ENCODE data around the gene SP140.
"Not testable (repeated sequence)": the region's sequence is repeated elsewhere in the genome, so short reads cannot be mapped to it uniquely, and the experiment has no call there.

SP140 gene

DNA sequence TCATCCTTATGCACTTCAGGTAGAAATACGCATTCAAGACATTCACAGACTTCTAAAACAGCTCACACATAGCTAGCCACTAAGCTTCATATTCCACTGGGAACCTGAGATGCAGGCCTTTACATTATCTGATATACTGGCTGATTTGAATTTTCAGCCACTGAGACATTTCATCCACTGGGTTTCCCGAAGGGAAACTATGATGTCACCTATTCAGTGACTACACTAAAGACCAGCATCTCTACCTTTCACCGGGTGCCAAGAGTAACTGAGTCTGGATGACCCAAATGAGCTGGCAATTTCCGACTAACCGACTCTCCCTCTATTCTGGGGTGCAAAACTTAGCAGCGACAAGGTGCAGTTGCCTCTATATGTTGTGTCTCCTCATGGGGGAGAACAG, 69.7 kb downstream of the SP140 start:
- no peak for DNase-seq

DNA sequence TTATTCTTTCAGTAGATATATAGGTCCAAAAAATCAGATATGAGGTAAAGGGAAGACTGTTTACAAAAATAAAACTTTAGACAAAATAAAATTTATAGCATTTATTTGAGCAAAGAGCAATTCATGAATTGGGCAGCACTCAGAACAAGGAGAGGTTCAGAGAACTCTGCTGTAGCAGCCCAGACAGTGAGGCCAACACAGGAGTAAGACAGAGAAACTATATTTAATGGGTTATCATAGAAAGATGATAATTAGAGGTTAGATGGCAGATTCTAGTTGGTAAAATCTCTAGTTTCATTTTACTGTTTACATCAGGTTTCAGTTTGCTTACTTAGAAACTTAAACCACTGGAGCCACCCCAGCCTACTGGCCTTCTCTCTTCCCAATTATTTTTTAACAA, 71.4 kb downstream of the SP140 start:
- no peak for DNase-seq

DNA sequence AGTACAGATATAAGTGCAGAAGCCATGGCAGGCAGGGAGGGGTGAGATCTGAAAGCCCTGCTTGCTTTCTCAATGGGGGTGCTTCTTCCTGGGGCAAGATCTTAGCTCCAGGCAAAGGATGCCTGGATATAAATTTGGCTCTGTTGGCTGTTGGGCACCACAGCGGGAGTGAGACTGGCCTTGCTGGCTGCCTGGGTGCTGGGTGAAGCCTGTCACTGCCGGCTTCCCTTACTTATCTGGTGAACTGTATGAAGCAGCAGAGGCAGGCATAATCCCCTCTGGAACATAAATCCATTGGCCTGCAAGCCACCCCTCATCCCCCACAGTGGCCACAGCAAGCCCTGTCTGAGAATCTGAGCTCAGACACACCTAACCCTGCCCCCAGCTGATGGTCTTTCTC, 74.1 kb downstream of the SP140 start:
- DNase-seq = no peak

DNA sequence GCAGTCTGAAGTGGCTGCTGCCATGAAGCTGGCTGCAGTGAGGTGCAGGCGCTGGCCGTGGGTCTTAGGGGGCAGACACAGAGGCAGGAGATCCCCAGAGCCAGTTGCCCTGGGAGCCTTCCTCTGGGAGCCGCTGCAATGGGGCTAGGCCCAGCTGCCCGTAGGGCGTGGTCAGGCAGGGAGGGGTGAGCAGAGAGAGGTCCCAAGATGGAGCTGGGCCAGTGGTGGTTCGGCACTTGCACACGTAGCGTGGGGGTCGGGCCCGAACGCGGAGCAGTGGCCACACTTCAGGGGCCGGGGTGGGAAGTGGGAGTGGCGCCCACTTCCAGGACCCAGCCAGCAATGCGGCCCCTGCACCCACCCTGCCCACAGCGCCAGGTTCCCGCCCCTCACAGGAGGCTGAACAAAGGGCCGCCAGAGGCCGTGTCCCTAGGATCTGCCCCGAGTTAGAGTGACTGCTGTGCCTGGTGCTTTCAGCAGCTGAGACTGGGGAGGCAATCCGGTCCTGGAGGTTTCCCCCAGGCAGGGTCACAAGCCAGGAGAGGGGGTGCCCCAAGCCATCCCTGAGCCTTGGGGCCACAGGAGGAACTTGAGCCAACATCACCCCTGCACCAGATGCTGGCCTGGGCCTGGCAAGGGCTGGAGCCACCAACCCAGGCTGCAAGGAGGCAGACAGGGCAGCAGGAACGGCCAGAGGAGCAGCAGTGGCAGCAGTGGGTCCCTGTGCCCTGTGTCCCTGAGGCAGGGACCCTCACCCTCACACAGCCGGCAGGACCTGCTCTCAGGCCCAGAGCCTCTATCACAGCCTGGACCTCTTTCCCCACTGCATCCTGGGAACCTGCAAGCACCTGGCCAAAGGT, 80.1 kb downstream of the SP140 start:
- DNase-seq = no peak

DNA sequence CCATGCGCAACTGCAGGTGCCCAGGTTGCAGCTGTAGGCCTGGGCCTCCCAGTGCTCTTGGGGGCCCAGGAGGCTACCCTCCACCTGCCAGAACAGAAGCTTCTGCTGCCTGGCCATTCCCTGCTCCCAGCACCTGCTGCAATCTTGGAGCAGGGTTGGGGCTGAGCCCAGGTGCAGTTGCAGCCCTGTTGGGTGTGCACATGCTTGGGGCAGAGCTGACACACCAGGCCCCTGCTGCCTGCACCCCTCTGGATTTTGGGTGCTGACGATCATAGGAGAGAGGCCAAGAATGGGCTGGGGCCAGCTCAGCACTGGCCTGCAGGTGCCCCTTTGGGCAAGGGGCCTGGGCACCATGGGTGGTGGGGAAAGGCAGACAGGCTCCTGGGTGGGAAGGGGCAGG, 80.9 kb downstream of the SP140 start:
- no peak for DNase-seq

DNA sequence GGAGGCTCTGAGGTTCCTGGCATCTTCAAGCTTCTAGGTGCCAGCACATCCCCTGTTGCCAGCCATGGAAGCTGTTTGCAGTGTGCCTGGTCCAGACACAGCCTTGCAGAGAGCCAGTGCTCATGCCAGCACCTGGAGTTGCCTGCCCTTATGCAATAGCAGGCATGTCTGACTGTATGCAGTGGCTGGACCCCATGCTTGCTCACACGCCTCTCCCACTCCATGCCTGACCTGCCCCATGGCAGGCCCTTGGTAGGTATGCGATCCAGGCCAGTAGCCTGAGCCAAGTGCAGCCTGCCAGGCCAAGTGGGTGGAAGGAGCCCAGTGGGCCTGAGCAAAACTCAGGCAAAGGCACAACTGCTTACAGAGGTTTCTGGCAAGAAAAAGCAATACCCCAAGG, 81.9 kb downstream of the SP140 start:
- no peak for DNase-seq

DNA sequence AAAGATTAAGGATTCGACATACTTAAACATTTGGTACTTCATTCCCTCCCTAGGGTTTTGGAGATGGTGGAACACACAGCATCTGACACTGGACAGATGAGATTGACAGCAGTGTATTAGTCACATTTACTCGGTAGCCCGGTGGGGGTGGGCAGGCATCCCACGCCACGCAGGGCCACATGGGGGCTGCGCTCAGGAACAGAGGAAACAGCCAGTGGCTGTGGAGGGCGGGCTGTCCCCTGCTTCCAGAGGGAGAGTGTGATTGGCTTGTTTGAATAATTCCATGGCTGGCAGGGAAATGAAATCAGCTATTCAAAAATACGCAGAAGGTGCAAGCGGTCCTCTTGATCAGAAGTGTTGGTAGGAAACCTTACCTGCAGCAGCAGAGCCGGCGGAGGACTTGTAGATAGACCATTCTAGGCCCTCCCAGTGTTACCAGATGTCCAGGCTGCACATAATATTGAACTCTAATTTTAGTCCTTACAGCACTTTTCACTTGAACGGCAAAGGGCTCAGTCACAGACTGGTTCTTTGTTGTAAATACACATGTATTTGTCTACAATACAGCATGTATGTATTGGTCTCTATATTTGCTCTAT, 83.0 kb downstream of the SP140 start:
- no peak for DNase-seq

DNA sequence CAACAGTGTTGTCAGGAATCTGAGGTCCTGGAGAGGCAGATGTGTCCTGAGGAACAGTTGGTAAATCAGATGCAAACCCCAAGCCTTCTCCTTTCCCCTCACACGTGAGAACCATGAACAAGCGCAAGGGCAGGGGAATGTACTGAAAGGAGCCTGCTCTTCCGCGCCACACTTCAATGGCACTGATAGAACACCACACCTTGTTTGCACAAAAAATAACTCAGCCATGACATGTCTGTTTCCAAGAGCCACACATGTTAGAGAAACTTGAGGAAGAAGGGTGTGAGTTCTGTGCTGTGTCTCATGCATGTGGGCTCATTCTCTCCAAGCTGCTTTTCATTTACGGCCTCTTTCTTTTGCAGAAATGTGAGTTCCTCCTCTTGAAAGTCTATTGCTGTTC, 85.3 kb downstream of the SP140 start:
- not testable (repeated sequence) for DNase-seq

DNA sequence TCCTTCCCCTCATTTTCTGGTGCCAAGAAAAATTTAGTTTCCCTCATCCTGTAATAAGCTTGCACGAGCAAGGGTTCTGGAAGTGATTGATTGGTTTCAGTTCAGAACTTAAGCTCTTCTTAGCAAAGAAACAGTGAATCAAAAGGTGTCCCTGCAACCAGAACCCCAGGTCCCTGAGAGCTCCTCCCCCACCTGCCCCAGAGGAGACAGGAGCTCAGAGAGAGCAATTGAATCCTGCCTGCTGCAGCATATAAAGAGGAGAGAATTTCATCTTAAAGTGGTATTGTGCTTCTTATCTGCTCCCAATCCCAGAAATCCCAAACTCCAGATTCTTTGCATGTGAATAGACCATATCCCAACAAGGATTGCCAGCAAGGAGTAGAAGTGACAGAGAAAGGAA, 86.1 kb downstream of the SP140 start:
- DNase-seq = not testable (repeated sequence)

DNA sequence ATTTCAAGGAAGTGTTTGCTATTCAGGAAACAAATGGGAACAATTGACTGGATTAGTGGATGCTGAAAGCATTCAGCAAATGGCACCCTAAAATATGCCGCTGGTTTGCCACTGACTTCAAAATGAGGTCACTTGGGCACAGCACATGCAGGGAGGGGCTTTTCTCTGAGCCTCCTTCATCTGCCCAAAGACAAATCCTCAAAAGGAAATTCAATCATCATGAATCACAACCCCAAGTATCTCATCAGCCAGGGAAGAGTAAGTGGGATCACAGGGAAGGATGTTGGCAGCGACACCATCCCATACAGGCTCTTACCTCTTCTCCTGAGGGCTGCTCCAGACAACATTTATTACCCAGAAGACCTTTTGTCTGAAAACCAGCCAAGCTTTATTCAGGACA, 87.1 kb downstream of the SP140 start:
- no peak for DNase-seq

DNA sequence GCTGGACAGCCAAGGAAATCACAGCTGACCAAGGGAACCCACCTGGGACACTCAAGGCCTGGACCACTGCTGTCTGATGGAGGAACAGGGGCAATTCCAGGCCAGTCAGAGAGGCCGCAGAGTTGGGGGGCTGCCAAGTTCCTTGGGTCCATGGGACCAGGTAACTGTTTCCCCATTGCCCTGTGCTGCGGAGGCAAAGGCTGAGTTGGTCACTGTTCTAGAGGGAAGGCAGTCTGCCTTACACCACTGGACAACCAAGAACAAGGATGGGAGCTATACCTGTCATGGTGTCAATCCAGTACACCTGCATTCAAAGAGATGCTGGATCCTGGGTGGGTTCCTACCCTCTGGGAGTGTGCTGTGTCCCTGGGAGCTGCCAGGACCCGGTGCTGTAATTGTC, 91.8 kb downstream of the SP140 start:
- no peak for DNase-seq

DNA sequence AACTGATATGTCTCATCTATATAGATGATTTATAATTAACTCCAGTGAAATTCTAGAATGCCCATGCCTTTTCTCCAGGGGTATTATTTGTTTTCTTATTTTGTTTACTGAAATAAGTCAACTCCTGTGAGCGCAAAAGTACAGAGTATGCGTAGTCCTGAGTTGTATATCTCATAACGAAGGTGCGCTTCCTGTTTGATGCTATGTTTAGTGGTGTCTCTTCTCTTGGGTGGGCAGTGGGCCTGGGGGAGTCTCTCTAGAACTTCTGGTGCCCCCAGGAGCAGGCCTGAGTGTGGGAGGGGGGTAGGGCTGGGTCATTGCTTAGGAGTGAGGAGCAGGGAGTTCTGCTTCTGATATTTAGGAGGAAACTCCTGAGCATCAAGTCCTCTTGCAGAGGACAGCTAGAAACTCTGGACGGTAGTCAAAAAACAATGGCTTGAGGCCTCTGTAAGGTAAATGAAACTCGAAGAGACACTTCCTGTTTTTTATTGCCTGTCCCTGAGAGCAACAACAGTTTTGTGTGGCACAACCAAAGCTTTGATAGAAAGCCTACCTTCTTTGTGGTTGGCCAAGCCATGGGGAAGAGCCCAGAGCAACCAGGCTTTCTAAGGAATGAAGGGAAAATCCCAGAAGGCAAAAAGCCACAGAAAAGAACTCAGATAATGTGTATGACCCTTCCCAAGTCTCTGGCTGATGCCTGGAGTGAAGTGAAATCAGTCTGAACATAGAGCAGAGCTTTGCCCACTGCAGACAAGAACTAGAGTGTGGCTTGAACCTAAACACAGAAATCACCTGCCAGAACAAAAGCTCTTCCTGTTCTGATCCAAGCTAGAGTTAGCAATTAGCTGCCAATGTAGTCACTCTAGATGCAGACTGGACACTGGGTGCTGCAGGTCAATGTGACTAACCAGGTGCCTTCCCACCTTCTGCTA, 92.9 kb downstream of the SP140 start:
- DNase-seq = no peak

DNA sequence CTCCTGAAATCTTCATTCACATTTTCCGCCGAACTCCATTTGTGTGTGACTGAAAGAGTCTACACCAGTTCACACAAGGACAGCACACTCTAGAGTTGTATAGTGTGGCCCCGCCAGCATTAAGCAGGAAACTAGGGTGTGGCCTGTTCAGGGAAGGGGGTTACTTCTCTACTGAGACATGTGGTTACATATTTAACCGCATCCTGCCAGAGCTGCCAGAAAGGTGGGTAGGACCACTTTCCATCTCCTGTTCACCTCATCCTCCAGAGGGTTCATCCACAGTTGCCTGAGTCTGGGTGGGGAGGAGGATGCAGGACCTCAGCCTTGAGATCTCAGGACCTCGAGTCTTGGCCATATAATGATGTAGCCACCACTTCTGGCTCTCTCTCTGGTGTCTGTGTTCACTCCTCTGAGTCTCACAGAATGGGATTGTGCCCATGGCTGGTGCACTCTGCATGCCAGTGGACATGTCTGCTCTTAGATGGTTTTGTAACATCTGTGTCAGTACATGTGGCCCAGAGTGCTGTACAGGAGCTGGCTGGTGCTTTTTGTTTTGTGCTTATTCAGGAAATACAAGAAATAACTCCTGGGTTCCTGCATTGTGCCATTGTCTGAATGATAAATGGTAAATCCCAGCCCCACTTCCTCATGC, 93.8 kb downstream of the SP140 start:
- DNase-seq = no peak

DNA sequence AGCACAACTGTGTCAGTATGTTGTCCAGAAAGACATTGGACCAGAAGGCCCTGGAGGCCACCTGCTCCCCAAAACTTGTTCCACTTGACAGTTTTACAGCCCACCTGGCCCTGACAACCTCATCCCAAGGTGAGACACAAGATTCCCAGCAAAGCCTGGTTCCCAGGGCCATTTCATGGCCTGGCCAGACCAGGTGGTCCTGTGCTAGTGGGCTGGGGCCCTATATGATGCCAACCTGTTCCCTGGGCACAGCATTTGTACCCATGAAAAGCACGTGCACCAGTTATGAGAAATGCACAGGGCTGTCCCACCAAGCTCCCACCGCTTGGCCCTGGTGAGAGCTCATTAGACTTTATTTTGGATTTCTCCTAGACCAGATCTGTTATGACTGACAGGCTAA, 95.5 kb downstream of the SP140 start:
- DNase-seq = no peak

DNA sequence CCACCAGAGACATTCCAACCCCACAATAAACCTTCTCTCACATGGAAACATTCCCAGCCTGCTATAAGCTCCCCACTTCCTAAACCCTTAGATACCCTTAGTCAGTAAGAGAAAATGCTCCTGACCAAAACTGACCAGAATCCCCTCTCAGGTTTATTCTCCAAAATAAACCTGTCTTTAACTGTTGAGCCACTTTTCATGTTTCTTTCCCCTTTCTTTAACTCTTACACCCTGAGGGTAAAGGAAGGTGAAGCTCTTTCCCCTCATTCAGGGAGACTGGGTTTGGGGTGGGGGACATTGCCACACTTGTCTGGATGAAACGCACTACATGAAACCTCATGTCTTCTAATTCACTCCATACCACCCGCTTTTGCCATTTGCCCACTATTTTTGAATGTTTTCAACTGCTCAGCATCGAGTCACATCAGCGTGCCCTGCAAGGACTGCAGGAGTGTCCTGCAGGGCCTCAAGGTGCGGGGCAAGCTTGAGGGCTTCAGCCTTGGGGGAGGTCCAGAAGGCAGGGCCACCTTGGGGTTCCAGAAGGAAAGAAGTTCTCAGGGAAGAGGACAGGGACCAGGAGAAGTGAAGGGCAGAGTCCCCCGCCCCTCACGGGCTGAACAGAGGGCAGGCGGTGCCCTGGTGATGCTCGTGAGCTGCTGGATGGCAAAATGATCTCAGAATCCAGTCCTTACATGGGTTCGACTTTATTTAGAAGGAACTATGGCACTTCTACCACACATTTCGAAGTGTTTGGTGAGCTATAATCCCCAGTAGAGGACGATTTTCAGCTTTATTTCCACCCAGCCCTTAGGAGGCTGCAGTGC, 97.2 kb downstream of the SP140 start:
- no peak for DNase-seq

DNA sequence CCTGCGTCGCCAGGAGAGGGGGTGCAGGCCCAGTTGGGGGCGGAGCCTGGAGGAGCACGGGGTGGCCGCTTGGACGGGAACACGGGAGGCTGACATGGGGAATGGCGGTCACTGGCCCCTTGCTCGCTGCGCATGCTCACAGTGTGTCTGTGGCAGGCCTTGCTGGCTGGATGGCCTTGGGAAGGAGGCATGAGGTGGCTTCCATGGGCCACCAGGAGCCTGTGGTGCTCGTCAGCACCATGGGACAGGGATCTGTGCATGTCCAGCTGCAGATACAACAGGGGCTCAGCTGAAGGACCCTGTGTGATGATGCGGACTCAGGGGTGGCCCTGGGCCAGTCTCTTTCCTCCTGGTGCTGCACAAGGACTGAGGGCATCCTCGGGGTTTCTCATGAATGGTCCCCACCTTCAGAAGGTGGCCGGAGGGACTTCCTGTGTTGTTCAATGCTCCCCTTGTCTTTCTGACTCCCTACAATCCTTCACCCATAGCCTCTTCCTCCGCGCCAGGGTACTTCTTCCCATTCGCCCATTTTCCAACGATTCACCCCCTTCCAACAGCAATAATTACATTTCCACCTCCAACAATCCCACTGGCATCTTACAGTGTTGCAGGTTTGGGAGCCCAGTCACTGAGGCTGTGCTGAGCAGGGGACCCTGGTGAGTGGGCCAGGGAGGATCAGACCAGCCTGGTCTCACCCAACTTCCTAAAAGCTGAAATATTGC, 98.0 kb downstream of the SP140 start:
- DNase-seq = no peak

DNA sequence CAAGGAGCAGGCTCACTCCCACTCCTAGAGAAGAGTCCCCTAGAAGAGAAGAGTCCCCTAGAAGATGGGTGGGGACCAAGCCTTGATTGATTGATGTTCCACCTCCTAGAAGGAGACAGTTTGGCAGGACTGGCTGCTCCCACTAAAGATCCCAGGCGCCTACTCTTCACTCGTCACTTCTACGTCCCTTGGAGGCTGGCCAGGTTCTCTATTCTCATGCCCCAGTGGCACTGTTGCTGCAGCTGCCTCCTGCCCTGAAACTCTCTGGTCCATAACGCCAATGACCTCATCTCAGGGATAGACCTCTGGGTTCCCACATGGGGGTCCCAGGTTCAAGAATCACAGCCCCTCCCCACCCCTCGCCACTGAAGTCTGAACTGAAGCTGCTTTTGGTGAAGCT, 99.0 kb downstream of the SP140 start:
- no peak for DNase-seq

DNA sequence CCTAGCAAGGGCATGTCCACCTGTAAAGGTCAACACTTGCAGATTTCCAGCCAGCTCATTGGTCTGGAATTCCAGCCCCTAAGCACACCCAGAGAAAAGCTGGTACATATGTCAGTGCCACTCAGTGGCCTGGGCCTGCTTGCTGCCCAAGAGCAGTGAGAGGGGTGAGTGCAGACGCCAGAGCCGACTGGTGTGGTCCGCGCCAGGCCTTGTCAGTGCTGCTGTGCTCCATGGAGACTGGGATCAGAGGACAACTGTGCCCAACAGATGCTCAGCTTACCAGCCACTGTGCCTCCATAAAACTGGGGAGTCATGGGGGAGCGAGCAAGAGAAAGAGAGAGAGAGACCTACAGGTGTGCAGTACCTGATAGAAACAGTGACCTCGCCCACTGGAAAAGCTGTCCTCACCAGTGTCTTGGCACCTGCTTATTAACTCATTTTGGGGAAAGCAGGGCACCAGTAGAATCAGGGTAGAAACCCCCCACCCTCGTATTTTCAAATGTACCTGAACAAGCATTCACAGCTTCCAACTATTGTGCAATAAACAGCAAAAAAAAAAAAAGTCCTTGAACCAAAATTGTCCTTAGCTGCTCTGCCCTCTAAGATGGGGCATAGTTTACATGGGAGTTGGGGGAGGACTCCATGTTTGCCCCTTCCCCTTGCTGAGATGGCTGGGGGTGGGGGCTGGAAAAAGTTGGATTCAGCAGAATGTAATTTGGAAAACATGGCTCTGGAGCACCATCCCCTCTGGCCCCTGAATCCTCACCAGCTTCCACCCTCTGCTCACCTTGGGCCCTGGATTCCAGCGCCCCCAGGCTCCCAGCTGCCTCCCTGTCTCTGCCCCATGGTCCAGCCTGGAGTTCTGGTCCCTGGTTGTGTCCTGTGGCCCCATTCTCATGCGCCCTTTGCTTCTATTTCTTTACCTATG, 100.0 kb downstream of the SP140 start:
- DNase-seq = no peak

DNA sequence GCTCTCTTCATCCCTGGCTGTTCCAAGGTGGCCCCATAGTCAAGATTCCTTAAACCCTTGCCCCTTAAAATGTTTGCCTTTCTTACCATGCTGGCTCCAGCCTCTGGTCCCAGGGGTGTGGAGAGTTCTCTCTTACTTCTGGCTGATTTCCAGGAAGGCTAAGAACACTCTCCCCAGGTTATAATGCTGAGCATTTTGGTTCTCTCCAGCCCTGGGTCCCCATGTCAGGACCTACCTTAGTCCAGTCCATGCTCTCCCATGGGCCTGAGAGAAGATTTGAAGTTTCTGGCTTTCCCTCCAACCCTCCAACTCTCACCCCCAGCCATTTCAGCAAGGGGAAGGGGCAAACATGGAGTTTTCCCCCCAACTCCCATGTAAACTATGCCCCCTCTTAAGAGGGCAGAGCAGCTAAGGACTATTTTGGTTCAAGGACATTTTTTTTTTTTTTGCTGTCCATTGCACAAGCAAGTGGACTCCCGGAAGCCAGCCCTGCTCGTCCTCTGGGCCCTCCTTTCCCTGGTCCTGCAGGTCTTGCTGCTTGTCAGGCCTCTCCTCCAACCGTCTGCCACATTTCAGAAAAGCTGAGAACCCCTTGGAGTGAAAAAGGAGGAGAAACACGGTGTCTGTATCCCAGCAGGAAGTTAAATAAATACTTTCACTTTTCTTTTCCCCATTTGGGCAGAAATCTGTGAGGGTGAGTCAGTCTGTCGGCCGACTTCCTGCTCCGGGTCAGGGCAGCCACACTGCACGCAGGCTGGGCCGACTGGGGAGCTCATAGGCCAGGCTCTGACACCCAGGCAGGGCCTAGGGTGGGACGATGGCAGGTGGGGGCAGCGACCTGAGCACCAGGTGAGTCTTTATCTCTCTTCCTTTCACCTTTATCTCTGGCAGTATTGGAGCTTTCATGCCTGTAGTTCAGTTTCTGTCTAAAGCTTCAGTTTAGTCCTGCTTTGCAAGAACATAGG, 101.2 kb downstream of the SP140 start, which contains the start of gene SP140L:
TSS of gene SP140L (plus strand) at position 741 of the 965 bp plus-strand sequence. CDS start at position 818, 77 bp downstream.
- peak; percentile 73 to 84 for DNase-seq

Data from bone marrow (tissue), 2 donors.